Fibroblast of the conjunctiva (primary cell): ENCODE results near the gene SNAP91.
"Not testable (repeated sequence)": the region's sequence is repeated elsewhere in the genome, so short reads cannot be mapped to it uniquely, and the experiment has no call there.

Experiments
- DNase-seq: peaks from one replicate; pipeline ENCODE4 v3.0.0-alpha.2; 2010; ENCODE audit warnings: low read depth

Gene SNAP91

GRCh38 chr6:83615025-83615999 lies 93.6 kb downstream of the SNAP91 start:
- peak; percentile 12 for DNase-seq

GRCh38 chr6:83613378-83613777 lies 95.5 kb downstream of the SNAP91 start:
- no peak for DNase-seq

- DNase-seq, result no peak
These were observed 99.7 kb downstream of the SNAP91 start for GRCh38 chr6:83609248-83609647.

- DNase-seq, result no peak
These were observed 103.4 kb downstream of the SNAP91 start for GRCh38 chr6:83605517-83605916.

GRCh38 chr6:83603551-83603950 lies 105.3 kb downstream of the SNAP91 start:
- DNase-seq, result no peak

GRCh38 chr6:83601119-83601518 lies 107.8 kb downstream of the SNAP91 start:
- DNase-seq, result no peak

- no peak for DNase-seq
These were observed 108.4 kb downstream of the SNAP91 start for GRCh38 chr6:83600459-83600858.

GRCh38 chr6:83597511-83597910 lies 111.4 kb downstream of the SNAP91 start:
- DNase-seq, result no peak

GRCh38 chr6:83597051-83597450 lies 111.8 kb downstream of the SNAP91 start:
- DNase-seq, result no peak

GRCh38 chr6:83594941-83595340 lies 114.0 kb downstream of the SNAP91 start:
- no peak for DNase-seq

- no peak for DNase-seq
These were observed 115.5 kb downstream of the SNAP91 start for GRCh38 chr6:83593395-83593785.

- DNase-seq, result no peak
These were observed 116.0 kb downstream of the SNAP91 start for GRCh38 chr6:83592770-83593394.

- DNase-seq, result no peak
These were observed 118.5 kb downstream of the SNAP91 start for GRCh38 chr6:83590416-83590815.

- no peak for DNase-seq
These were observed 119.8 kb downstream of the SNAP91 start for GRCh38 chr6:83589076-83589475.

GRCh38 chr6:83578057-83578456 lies 130.8 kb downstream of the SNAP91 start:
- DNase-seq, result no peak

GRCh38 chr6:83574783-83575182 lies 134.1 kb downstream of the SNAP91 start:
- no peak for DNase-seq

- not testable (repeated sequence) for DNase-seq
These were observed 137.2 kb downstream of the SNAP91 start for GRCh38 chr6:83571663-83572185.

- no peak for DNase-seq
These were observed 149.9 kb downstream of the SNAP91 start for GRCh38 chr6:83558975-83559374.

GRCh38 chr6:83556871-83557270 lies 152.0 kb downstream of the SNAP91 start:
- no peak for DNase-seq

GRCh38 chr6:83551748-83552147 lies 157.2 kb downstream of the SNAP91 start:
- DNase-seq, result not testable (repeated sequence)

GRCh38 chr6:83550482-83550881 lies 158.4 kb downstream of the SNAP91 start:
- not testable (repeated sequence) for DNase-seq

- no peak for DNase-seq
These were observed 162.3 kb downstream of the SNAP91 start for GRCh38 chr6:83546636-83547035.

GRCh38 chr6:83539678-83540077 lies 169.2 kb downstream of the SNAP91 start:
- no peak for DNase-seq
